ENCODE measurements around the gene NPIPB6.

- TF ChIP-seq CTCF (IDR thresholded peaks at IDR 0.05) (no peak), POLR2A (IDR thresholded peaks at IDR 0.05) (no peak)
Observed at GRCh38 chr16:28313587-28313986, 49.7 kb downstream of the NPIPB6 start.
